Loucy (cell line): Measurements from ENCODE around the gene SORT1.

Experiments
- EZH2phosphoT487 ChIP-seq: fragments of 200-600 bp; IDR thresholded peaks from 2 replicates; pipeline ENCODE4 v1.6.1; 2018; ENCODE audit warnings: antibody characterized with exemption, mild to moderate bottlenecking, moderate library complexity, borderline replicate concordance
- TF ChIP-seq, protein P1 (sequence below): fragments of 200-600 bp; sonication (generic); conservative IDR thresholded peaks from 2 replicates; pipeline ENCODE4 v1.5.1; 2014; ENCODE audit warnings: mild to moderate bottlenecking, antibody characterized with exemption, low read length

DNA sequence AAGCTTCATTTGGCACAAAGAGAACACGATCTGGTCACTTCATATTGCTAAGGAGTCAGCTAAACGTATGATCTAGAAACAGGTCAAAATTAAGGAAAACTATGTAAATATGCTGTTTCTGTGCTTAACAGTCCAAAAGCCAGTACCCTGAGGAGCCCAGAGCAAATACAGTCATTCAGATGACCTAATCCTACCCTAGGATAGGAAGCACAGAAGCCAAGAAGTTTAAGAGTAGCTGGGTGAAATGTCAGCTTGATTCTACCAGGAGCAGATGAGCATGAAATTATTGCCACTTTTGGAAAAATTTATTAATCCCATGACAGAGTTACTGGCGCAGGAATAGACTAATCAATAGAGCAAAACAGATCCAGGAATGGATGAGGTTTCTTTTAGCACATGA, 18.3 kb downstream of the SORT1 start:
- TF ChIP-seq, protein P1, sequence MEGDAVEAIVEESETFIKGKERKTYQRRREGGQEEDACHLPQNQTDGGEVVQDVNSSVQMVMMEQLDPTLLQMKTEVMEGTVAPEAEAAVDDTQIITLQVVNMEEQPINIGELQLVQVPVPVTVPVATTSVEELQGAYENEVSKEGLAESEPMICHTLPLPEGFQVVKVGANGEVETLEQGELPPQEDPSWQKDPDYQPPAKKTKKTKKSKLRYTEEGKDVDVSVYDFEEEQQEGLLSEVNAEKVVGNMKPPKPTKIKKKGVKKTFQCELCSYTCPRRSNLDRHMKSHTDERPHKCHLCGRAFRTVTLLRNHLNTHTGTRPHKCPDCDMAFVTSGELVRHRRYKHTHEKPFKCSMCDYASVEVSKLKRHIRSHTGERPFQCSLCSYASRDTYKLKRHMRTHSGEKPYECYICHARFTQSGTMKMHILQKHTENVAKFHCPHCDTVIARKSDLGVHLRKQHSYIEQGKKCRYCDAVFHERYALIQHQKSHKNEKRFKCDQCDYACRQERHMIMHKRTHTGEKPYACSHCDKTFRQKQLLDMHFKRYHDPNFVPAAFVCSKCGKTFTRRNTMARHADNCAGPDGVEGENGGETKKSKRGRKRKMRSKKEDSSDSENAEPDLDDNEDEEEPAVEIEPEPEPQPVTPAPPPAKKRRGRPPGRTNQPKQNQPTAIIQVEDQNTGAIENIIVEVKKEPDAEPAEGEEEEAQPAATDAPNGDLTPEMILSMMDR, result no peak
- no peak for TF ChIP-seq EZH2phosphoT487
